A673 (cell line): ENCODE results near the gene COL8A1. TPM values are rescaled to one million over a fixed set of nuclear protein-coding genes. Genes with fewer than 3 reads are reported as not detected.

Experiments
- BruUV-seq: library from RNA; stranded (reverse); fragments of 400-500 nt; replicated peaks from 2 replicates; lab custom pipeline; 2021; lab: Mats Ljungman, UMichigan
- CTCF ChIA-PET: fragments of 300-600 bp; sonication (Branson Sonifier 250); formaldehyde crosslinking; loops from one replicate; lab custom pipeline; 2022; ENCODE audit warnings: antibody characterized with exemption; lab: Charles Lee
- POLR2A ChIA-PET: fragments of 300-600 bp; sonication (Branson Sonifier 250); formaldehyde crosslinking; loops from one replicate; lab custom pipeline; 2022; ENCODE audit warnings: antibody characterized with exemption; ENCODE audit not compliant: low non-redundant PET; lab: Charles Lee
- DNase-seq: peaks from one replicate; pipeline ENCODE4 v3.0.0-alpha.2; 2015; ENCODE audit warnings: low spot score
- H3K27ac ChIP-seq: fragments of 200-600 bp; sonication (generic); 2 replicates; pipeline ENCODE4 v1.5.1; 2016; ENCODE audit warnings: mixed run types, low read depth, mild to moderate bottlenecking, mixed read lengths, antibody characterized with exemption, low read length; ENCODE audit not compliant: poor library complexity, severe bottlenecking
- H3K27me3 ChIP-seq: fragments of 200-600 bp; sonication (generic); replicated peaks from 2 replicates; pipeline ENCODE4 v1.6.1; 2017; ENCODE audit warnings: mixed run types, low read depth, mild to moderate bottlenecking, mixed read lengths, antibody characterized with exemption, low read length; ENCODE audit not compliant: insufficient read depth, poor library complexity
- H3K36me3 ChIP-seq: fragments of 200-600 bp; sonication (generic); 2 replicates; pipeline ENCODE4 v1.6.1; 2016; ENCODE audit warnings: mixed run types, mild to moderate bottlenecking, mixed read lengths, antibody characterized with exemption, low read length; ENCODE audit not compliant: insufficient read depth, poor library complexity, severe bottlenecking
- H3K4me1 ChIP-seq: fragments of 200-600 bp; sonication (generic); 2 replicates; pipeline ENCODE4 v1.6.1; 2017; ENCODE audit warnings: mixed run types, mild to moderate bottlenecking, mixed read lengths, antibody characterized with exemption, low read length; ENCODE audit not compliant: insufficient read depth, poor library complexity, severe bottlenecking
- H3K4me3 ChIP-seq: fragments of 200-600 bp; sonication (generic); 2 replicates; pipeline ENCODE4 v1.5.1; 2016; ENCODE audit warnings: low read depth, mixed run types, mild to moderate bottlenecking, mixed read lengths, low read length; ENCODE audit not compliant: poor library complexity, severe bottlenecking
- H3K9me3 ChIP-seq: fragments of 200-600 bp; sonication (generic); 2 replicates; pipeline ENCODE4 v1.6.1; 2016; ENCODE audit warnings: mixed run types, low read depth, mild to moderate bottlenecking, mixed read lengths, antibody characterized with exemption, low read length; ENCODE audit not compliant: poor library complexity, severe bottlenecking
- EZH2 ChIP-seq: fragments of 200-600 bp; sonication (generic); IDR thresholded peaks from 2 replicates; pipeline ENCODE4 v1.6.1; 2017; ENCODE audit warnings: borderline replicate concordance, low read depth, mild to moderate bottlenecking, mixed read lengths, antibody characterized with exemption, low read length; ENCODE audit not compliant: poor library complexity, severe bottlenecking
- intact Hi-C: fragments of 100-400 bp; cut with micrococcal nuclease; formaldehyde crosslinking; loops from one replicate; pipeline ENCODE4 v1.10.0; 2022; ENCODE audit not compliant: unreplicated experiment
- total RNA-seq: library from RNA; stranded (reverse); gene quantifications from 2 replicates; pipeline ENCODE4 v1.2.3, GENCODE V29; 2021
- TF ChIP-seq, protein P1 (sequence below): fragments of 300-800, 200-600 bp; sonication (generic); conservative IDR thresholded peaks from 2 replicates; pipeline ENCODE4 v1.5.1; 2017; ENCODE audit warnings: low read depth, mild to moderate bottlenecking, antibody characterized with exemption, low read length, moderate library complexity, mixed read lengths

COL8A1 gene
- total RNA-seq, 1 experiment from 2014 or later: 2.5 TPM

DNA sequence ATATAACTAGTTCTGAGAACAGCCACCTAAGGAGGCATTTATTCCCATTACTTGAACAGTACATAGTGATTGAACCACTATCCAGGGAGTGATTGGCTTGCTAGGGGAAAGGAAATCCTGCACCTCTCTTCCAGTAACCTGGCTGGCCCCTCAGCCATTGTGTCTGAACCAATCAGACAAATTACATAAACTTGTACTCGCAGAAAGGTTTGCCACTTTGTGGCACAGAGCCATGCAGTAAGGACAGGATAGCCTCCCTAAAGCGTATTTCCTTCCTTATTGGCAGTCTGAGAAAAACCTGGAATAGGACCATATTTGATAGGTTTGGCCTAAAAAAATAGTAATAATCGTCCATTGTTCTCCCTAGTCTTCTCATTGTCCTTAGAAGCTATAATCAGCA is 198.3 kb downstream of the COL8A1 start:
- intact Hi-C loops: loop anchor here (10.0 kb wide), 1 partner anchor 628 kb away; no protein-coding TSS in a partner anchor
- DNase-seq: no peak
- ChIA-PET CTCF (no interaction called here), POLR2A (no interaction called here)
- H3K36me3 ChIP-seq: no peaks in the 10 kb centered on the region
- BruUV-seq: no TSS peak
- no peaks in the 10 kb centered on the region for H3K27me3 ChIP-seq
- no peak overlapping the region for H3K27ac ChIP-seq
- H3K9me3 ChIP-seq: no peaks in the 10 kb centered on the region
- peaks cover 15% of the 10 kb centered on the region for H3K4me1 ChIP-seq
- no peak for TF ChIP-seq EZH2
- TF ChIP-seq, protein P1, sequence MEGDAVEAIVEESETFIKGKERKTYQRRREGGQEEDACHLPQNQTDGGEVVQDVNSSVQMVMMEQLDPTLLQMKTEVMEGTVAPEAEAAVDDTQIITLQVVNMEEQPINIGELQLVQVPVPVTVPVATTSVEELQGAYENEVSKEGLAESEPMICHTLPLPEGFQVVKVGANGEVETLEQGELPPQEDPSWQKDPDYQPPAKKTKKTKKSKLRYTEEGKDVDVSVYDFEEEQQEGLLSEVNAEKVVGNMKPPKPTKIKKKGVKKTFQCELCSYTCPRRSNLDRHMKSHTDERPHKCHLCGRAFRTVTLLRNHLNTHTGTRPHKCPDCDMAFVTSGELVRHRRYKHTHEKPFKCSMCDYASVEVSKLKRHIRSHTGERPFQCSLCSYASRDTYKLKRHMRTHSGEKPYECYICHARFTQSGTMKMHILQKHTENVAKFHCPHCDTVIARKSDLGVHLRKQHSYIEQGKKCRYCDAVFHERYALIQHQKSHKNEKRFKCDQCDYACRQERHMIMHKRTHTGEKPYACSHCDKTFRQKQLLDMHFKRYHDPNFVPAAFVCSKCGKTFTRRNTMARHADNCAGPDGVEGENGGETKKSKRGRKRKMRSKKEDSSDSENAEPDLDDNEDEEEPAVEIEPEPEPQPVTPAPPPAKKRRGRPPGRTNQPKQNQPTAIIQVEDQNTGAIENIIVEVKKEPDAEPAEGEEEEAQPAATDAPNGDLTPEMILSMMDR: no peak
- no peak overlapping the region for H3K4me3 ChIP-seq

DNA sequence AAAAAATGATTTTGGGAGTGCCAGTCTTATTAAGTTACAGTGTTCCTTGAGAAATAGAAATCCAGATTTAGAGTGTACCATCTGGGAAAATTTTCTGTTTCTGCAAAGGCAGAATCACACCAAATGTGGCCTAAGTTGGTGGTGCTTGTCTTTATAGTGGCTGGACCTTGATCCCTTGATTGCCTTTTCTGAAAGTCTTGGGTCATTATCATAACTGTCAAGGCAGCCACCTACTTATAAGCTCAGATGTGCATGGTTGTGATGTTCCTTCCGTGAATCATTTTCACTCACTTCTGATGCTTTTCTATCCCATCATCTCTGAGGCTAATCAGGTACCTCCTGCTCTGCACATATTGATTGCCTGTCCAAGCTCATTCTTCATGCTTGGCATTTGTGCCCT is 199.3 kb downstream of the COL8A1 start:
- ChIA-PET POLR2A (no interaction called here), CTCF (no interaction called here)
- H3K9me3 ChIP-seq: no peaks in the 10 kb centered on the region
- H3K27ac ChIP-seq: no peak overlapping the region
- intact Hi-C loops: loop anchor here (10.0 kb wide), 1 partner anchor 627 kb away; no protein-coding TSS in a partner anchor
- BruUV-seq: no TSS peak
- H3K36me3 ChIP-seq: no peaks in the 10 kb centered on the region
- no peak for DNase-seq
- TF ChIP-seq EZH2: no peak
- TF ChIP-seq, protein P1: no peak
- H3K4me3 ChIP-seq: no peak overlapping the region
- no peaks in the 10 kb centered on the region for H3K27me3 ChIP-seq
- H3K4me1 ChIP-seq: peaks cover 15% of the 10 kb centered on the region

DNA sequence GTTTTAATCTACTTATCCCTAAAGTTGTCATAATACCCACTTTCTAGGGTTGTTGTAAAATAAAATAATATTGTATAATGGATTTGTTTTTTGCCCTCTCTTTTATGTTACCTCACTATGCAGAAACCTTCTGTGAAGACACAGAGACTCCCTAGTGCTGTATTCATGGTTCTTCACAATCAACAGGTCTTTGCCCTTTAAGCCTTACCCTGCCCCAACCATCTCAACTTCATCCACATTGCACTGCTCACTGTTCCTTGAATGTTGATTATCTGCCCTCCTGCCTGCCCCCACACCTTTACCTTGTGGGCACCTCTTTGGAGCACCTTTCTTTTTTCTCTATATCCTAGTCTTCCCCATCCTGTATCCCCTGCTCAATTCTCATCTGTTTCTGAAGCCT is 200.4 kb downstream of the COL8A1 start:
- Histone ChIP-seq H3K27me3 (no peaks in the 10 kb centered on the region), H3K36me3 (no peaks in the 10 kb centered on the region), H3K9me3 (no peaks in the 10 kb centered on the region), H3K4me1 (peaks cover 11% of the 10 kb centered on the region), H3K27ac (no peak overlapping the region), H3K4me3 (no peak overlapping the region)
- CTCF ChIA-PET: no interaction called here
- no peak for DNase-seq
- no peak for TF ChIP-seq EZH2
- TF ChIP-seq, protein P1: no peak
- intact Hi-C loops: loop anchor here (10.0 kb wide), 1 partner anchor 626 kb away; no protein-coding TSS in a partner anchor
- BruUV-seq: no TSS peak
- POLR2A ChIA-PET: no interaction called here
